Iris pigment epithelial cell (primary cell): ENCODE measurements around the gene TTC1.
A peak's percentile ranks its signal among the peaks of the same experiment; 100 is the strongest.
"Not testable (repeated sequence)": the region's sequence is repeated elsewhere in the genome, so short reads cannot be mapped to it uniquely, and the experiment has no call there.

Source experiments
- DNase-seq: peaks from one replicate; pipeline ENCODE4 v3.0.0-alpha.2; 2011; ENCODE audit warnings: low read depth

TTC1 gene

DNA sequence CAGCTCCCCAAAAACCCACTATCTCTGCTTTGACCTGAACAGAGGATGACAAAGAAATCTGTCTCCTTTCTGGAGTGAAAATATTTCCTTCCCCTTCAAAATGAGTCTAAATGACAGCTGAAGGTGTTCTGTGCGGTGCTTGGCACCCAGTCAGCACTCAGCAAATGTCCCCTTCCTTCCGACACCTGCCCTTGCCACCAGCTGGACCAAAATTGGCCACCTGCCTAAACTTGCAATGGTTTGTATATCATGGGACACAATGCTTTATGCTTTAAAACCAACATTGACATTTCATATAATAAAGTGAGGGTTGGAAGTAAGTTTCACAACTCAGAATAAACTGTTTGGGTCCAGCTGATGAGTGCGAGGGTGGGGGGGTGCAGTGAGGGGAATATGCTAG, 7.5 kb upstream of the TTC1 start:
- no peak for DNase-seq

- DNase-seq = no peak
Observed at GRCh38 chr5:160007514-160007913, 1.4 kb upstream of the TTC1 start.

DNA sequence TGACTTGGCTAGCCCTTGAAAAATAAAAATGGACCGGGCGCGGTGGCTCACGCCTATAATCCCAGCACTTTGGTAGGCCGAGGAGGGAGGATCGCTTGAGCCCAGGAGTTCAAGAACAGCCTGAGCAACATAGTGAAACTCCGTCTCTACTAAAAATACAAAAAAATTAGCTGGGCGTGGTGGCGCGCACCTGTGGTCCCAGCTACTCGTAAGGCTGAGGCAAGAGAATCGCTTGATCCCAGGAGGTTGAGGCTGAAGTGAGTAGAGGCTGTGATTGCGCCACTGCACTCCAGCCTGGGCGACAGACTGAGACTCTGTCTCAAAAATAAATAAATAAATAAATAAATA, 436 bp upstream of the TTC1 start:
- DNase-seq = not testable (repeated sequence)

- no peak for DNase-seq
Observed at GRCh38 chr5:160009591-160009989, 651 bp downstream of the TTC1 start.

GRCh38 chr5:160011471-160011870, 2.5 kb downstream of the TTC1 start:
- no peak for DNase-seq

DNA sequence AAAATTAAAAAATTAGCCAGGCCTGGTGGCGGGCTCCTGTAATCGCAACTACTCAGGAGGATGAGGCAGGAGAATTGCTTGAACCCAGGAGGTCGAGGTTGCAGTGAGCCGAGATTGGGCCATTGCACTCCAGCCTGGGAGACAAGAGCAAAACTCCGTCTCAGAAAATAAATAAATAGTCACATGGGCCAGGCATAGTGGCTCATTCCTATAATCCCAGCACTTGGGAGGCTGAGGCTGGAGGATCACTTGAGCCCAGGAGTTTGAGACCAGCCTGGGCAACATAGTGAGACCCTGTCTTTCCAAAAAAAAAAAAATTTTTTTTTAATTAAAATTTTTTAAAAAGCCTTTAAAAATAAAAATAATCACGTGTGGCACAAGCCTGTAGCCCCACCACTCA, 5.3 kb downstream of the TTC1 start:
- DNase-seq = not testable (repeated sequence)

- no peak for DNase-seq
Observed at GRCh38 chr5:160018945-160019625, 10.1 kb downstream of the TTC1 start.

DNA sequence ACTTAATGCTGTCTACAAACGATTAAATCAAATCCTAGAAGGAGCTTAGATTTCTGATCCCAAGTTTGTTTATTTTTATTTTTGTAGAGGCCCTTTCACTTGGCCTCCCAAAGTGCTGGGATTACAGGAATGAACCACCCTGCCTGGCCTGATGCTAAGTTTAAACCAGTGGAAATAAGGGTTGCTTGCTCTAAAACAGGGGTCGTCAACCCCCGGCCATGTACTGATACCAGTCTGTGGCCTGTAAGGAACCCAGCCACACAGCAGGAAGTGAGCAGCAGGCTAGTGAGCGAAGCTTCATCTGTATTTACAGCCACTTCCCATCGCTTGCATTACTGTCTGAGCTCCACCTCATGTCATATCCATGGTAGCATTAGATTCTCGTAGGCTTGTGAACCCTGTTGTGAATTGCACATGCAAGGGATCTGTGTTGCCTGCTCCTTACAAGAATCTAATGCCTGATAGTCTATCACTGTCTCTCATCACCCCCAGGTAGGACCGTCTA, 11.4 kb downstream of the TTC1 start:
- DNase-seq = peak; percentile 49

GRCh38 chr5:160020964-160021363, 12.0 kb downstream of the TTC1 start:
- DNase-seq = peak; percentile 74

DNA sequence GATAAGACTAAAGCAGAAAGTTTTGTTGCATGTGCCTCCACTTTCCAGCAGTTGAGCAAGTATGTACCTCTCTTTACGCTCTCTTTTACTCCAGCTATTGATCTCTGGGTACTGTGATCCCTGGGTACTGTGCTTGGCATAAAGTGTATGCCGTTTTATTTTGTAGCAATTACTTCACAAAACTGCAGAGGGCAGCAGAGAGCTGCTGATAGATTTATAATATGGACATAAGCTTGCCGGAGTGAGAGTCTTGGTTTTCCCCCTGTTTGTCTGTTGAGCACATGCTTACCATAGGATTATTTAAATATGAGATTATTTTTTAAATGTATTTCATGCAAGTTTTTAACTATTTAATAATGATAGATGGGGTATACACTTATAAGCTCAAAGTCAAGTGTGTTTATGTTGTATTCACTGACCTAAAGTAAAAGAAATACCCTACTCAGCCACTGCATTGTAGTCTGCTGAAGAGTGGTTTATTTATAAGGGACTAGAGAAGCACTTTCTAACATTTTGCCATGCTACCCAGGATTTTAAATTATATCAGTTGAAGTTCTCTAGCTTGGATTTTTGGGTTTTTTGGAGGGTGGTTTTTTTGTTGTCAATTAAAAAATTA, 13.0 kb downstream of the TTC1 start:
- peak; percentile 71 for DNase-seq

- DNase-seq = no peak
Observed at GRCh38 chr5:160023007-160023907, 14.3 kb downstream of the TTC1 start.

GRCh38 chr5:160023908-160024630, 15.1 kb downstream of the TTC1 start:
- no peak for DNase-seq

GRCh38 chr5:160029004-160029403, 20.1 kb downstream of the TTC1 start:
- no peak for DNase-seq

GRCh38 chr5:160029540-160030139, 20.7 kb downstream of the TTC1 start:
- no peak for DNase-seq

DNA sequence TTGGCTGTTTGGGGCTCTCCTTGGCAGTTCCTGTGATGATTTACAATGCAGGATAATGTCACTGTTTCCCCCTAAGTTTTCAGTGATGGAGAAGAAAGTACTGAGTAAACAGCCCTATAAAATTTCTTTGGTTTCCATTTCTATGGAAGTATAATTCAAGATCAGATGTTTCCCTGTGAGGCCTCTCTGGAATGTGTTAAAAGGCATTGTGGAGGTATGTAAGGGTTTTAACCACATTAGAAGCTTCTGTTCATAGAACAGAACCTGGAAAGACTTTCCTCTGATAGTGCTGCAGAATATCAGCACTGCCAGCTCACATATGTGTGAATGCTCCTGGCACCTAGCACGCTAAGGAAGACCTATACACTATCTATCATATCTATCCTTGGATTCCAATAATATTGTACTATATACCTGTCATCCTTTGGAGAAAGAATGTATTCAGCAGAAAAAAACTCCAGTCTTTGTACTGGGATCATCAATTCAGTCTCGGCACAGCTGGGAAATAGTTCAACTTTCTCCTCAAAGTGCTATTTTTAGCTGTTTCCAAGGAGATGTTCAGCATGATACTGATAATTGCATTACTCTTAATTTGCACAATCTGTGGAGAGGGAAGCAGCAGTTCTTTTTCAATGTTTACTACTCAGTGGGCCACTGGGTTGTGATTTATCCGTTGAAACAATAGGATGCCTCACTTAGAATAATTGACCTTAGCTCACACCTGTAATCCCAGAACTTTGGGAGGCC, 21.9 kb downstream of the TTC1 start:
- peak; percentile 29 for DNase-seq

DNA sequence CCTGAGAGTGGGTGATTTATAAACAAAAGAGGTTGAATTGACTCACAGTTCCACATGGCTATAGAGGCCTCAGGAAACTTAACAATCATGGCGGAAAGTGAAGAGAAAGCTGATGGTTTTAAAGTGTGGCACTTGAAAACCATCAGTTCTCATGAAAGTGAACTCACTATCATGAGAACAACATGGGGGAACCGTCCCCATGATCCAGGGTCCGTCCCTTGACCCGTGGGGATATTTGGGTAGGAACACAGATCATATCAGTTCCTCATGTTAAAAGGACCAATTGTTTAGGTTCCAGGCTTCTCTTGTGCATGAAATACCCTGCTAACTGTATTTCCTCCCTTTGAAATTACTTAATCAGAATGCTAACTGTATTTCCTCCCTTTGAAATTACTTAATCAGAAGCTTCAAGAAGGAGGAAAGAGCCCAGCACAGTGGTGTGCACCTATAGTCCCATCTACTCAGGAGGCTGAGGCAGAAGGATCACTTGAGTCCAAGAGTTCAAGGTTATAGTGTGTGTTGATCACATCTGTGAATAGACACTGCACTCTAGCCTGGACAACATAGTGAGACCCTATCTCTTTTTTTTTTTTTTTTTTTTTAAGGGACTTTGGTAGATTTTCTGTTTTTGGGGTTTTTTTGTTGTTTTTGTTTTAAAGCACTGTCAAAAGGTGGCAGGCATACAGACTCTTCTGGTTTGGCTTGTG, 24.8 kb downstream of the TTC1 start:
- no peak for DNase-seq

- no peak for DNase-seq
Observed at GRCh38 chr5:160036243-160036642, 27.3 kb downstream of the TTC1 start.

DNA sequence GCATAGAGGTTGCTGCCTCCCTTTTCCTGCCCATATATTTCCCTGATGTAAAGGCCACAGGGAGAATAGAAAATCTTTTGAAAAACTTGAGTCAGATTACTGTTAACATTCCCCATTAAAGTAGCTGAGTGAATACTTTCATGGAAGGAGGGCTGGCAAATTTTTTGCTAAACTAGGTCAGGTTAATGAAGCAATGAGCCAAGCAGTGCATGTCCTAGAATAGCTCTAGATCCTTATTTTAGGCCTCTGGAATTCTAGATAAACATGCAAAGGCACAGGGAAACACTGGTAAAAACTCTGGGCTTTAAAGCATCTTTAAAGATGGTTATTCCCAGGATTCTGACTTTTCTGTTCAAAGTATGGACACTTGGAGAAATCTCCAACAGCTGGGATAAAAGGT, 27.9 kb downstream of the TTC1 start:
- DNase-seq = no peak

- peak; percentile 67 for DNase-seq
Observed at GRCh38 chr5:160039810-160040470, 31.0 kb downstream of the TTC1 start.

DNA sequence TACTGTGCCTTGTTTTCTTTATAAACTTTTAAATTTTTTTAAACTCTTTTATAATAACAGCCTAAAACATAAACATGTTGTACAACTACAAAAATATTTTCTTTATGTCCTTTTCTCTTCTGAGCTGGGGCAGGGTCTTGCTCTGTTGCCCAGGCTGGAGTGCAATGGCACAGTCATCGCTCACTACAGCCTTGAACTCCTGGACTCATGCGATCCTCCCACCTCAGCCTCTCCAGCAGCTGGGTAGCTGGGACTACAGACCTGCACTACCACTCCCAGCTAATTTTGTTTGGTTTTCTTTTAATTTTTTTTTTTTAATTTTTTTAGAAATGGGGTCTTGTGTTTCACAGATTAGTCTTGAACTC, 31.5 kb downstream of the TTC1 start:
- no peak for DNase-seq
